ENCODE measurements around the gene NCBP3.

- no peak for TF ChIP-seq CTCF (conservative IDR thresholded peaks at IDR 0.05)
- no peak for TF ChIP-seq EZH2 (IDR thresholded peaks at IDR 0.05; ENCODE audit: low read depth)
Observed at GRCh38 chr17:3805581-3805980, 40.5 kb downstream of the NCBP3 start.
